ENCODE measurements around the gene ULK4.

DNA sequence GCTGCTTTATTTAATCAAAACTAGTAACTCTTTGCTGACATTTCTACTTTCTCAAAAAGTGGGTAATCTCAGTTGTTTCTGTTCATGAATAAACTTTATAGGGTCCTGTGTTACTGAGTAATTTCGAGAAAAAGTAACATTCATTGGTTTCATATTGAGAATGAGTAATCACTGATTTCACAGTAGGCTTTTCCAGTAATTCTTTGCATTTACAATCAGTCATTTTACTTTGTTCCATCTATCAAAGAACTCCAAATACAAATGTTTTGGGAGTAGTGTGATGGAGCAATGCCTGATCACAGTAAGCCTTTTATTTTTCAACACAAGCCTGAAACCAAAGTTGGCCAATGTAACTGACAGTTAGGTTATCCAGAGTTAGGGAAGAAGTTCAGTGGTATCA is 353.6 kb downstream of the ULK4 start:
- TF ChIP-seq, protein P1, sequence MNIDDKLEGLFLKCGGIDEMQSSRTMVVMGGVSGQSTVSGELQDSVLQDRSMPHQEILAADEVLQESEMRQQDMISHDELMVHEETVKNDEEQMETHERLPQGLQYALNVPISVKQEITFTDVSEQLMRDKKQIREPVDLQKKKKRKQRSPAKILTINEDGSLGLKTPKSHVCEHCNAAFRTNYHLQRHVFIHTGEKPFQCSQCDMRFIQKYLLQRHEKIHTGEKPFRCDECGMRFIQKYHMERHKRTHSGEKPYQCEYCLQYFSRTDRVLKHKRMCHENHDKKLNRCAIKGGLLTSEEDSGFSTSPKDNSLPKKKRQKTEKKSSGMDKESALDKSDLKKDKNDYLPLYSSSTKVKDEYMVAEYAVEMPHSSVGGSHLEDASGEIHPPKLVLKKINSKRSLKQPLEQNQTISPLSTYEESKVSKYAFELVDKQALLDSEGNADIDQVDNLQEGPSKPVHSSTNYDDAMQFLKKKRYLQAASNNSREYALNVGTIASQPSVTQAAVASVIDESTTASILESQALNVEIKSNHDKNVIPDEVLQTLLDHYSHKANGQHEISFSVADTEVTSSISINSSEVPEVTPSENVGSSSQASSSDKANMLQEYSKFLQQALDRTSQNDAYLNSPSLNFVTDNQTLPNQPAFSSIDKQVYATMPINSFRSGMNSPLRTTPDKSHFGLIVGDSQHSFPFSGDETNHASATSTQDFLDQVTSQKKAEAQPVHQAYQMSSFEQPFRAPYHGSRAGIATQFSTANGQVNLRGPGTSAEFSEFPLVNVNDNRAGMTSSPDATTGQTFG (tag by site-specific recombination; IDR thresholded peaks at IDR 0.05; ENCODE audit: borderline replicate concordance), result no peak
- no peak for TF ChIP-seq MYNN (tag by site-specific recombination; IDR thresholded peaks at IDR 0.05; ENCODE audit: borderline replicate concordance)
- TF ChIP-seq ZNF76 (tag by site-specific recombination; IDR thresholded peaks at IDR 0.05; ENCODE audit: borderline replicate concordance, low read depth), result no peak
- TF ChIP-seq ZNF114 (tag by site-specific recombination; IDR thresholded peaks at IDR 0.05), result no peak
